HG03442 (cell line): ENCODE measurements around the gene SPRR1B.
"Not testable (repeated sequence)": the region's sequence is repeated elsewhere in the genome, so short reads cannot be mapped to it uniquely, and the experiment has no call there.

Experiments
- ATAC-seq: cut with Tn5 transposase; IDR thresholded peaks from one replicate; pipeline ENCODE4 v1.9.1; 2021; ENCODE audit warnings: mild to moderate bottlenecking, moderate library complexity; ENCODE audit not compliant: unreplicated experiment

SPRR1B gene

GRCh38 chr1:153035211-153035610 lies 4.2 kb downstream of the SPRR1B start:
- no peak for ATAC-seq

GRCh38 chr1:153040950-153041631 lies 10.1 kb downstream of the SPRR1B start, which contains the start of gene SPRR2D:
SPRR2D (minus strand) TSS chr1:153041120; CDS start chr1:153040346, 774 bp downstream.
- ATAC-seq: no peak

GRCh38 chr1:153049211-153049610 lies 18.2 kb downstream of the SPRR1B start:
- no peak for ATAC-seq

DNA sequence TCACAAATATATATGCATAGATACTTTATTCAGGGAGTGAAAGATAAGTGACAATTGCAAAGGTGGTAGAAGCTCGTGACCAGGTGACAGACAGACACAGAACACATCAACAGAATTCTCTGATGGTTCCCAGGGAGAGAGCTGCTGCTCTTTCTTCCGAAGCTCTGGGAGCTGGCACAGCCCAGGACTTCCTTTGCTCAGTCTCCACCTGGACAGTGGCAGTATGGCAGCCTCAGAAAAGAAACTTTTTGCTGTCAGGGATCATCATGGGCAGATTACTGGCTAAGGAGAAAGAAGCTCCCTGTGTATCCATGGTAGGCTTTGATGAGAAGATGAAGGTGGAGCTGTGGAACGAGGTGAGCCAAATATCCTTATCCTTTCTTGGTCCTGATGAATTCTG lies 25.1 kb downstream of the SPRR1B start:
- ATAC-seq: not testable (repeated sequence)

GRCh38 chr1:153057375-153057774 lies 26.4 kb downstream of the SPRR1B start, which contains the start of gene SPRR2A:
SPRR2A (minus strand) TSS chr1:153057512; CDS start chr1:153056735, 777 bp downstream.
- ATAC-seq: no peak

- no peak for ATAC-seq
Observed at GRCh38 chr1:153058154-153058553, 27.2 kb downstream of the SPRR1B start.

GRCh38 chr1:153058826-153059784 lies 28.1 kb downstream of the SPRR1B start:
- ATAC-seq: no peak

DNA sequence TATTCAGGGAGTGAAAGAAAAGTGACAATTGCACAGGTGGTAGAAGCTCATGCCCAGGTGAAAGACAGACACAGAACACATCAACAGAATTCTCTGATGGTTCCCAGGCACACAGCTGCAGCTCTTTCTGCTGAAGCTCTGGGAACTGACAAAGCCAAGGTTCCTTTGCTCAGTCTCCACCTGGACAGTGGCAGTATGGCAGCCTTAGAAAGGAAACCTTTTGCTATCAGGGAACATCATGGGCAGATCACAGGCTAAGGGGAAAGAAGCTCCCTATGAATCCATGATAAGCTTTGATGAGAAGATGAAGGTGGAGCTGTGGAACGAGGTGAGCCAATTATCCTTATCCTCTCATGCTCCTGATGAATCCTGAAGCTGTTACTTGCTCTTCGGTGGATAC lies 39.2 kb downstream of the SPRR1B start:
- no peak for ATAC-seq

GRCh38 chr1:153071511-153071910 lies 40.5 kb downstream of the SPRR1B start, which contains the start of gene SPRR2B:
SPRR2B (minus strand) TSS chr1:153071611; CDS start chr1:153070839, 772 bp downstream.
- ATAC-seq: no peak

DNA sequence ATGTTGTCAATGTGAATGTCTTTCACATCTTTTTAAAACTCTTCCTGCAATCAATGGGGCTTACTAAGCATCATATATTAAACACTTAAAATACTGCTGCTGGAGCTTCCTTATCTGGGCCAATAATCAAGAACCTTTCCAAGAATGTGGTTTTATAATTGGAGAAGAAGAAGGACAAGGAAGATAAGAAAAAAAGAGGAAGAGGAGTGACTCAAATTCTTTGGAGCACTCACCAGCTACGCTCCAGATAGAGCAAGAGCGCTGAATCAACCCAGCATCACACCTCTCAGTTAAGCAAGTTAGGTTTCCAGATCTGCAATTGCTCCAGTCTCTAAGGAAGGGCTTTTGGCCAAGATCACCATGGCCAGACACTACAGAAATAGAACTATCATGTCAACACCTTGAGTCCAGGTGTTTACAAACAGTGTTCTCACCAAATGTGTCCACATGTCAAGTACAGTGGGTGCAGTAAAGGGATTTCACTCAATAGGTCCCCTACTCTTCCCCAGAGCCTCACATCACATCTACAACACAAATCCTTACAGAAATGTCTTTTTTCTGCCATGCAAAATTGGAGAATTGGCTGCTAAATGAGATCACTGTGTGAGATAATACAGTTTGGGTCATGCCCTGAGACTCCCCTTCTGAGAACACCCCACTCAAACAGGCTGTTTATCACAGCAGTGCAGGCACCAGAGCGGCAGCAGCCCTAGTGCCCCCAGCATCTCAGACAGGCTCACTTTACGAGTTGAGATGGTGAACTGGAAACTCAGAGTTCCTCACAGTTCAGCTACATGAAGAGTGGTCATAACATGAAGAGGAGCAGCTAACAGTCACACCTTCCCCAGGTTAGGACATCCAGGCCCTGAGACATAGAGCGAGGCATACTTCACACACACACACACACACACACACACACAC lies 42.1 kb downstream of the SPRR1B start:
- no peak for ATAC-seq

DNA sequence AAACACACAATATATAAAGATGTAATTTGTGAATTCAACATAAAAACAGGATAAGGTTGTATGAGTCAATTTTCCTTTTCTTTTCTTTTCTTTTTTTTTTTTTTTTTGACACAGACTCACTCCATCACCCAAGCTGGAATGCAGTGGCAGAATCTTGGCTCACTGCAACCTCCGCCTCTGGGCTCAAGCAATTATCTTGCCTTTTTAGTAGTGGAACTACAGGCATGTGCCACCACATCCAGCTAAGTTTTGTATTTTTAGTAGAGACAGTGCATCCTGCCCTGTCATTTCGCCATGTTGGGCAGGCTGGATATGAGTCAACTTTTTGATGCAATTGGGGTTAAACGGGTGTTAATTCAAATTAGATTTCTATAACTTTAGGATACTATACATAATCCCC lies 50.7 kb downstream of the SPRR1B start:
- ATAC-seq: no peak
